GM19397 (cell line): Measurements from ENCODE around the gene HELT.
"Not testable (repeated sequence)": the region's sequence is repeated elsewhere in the genome, so short reads cannot be mapped to it uniquely, and the experiment has no call there.

ENCODE experiments used
- ATAC-seq: cut with Tn5 transposase; IDR thresholded peaks from one replicate; pipeline ENCODE4 v1.9.1; 2021; ENCODE audit warnings: mild to moderate bottlenecking, moderate library complexity; ENCODE audit not compliant: unreplicated experiment

The HELT gene

GRCh38 chr4:185035284-185035683, 17.0 kb downstream of the HELT start:
- ATAC-seq: no peak

- no peak for ATAC-seq
Observed at GRCh38 chr4:185036019-185036418, 17.7 kb downstream of the HELT start.

- ATAC-seq: no peak
Observed at GRCh38 chr4:185036842-185037241, 18.6 kb downstream of the HELT start.

GRCh38 chr4:185039508-185040273, 21.4 kb downstream of the HELT start:
- ATAC-seq: no peak

GRCh38 chr4:185040523-185040922, 22.2 kb downstream of the HELT start:
- no peak for ATAC-seq

- ATAC-seq: not testable (repeated sequence)
Observed at GRCh38 chr4:185050286-185050685, 32.0 kb downstream of the HELT start.

GRCh38 chr4:185051283-185051682, 33.0 kb downstream of the HELT start:
- not testable (repeated sequence) for ATAC-seq

- ATAC-seq: no peak
Observed at GRCh38 chr4:185053746-185054145, 35.5 kb downstream of the HELT start.

- ATAC-seq: no peak
Observed at GRCh38 chr4:185054272-185054671, 36.0 kb downstream of the HELT start.

- no peak for ATAC-seq
Observed at GRCh38 chr4:185054886-185055285, 36.6 kb downstream of the HELT start.

GRCh38 chr4:185061610-185062009, 43.3 kb downstream of the HELT start:
- ATAC-seq: no peak

- ATAC-seq: no peak
Observed at GRCh38 chr4:185062606-185063005, 44.3 kb downstream of the HELT start.

GRCh38 chr4:185066179-185066578, 47.9 kb downstream of the HELT start:
- ATAC-seq: no peak

GRCh38 chr4:185068837-185069236, 50.5 kb downstream of the HELT start:
- no peak for ATAC-seq
